A549 (cell line): ENCODE results near the gene IGFL2. TPM values are rescaled to one million over a fixed set of nuclear protein-coding genes. Genes with fewer than 3 reads are reported as not detected.
"Not testable (repeated sequence)": the region's sequence is repeated elsewhere in the genome, so short reads cannot be mapped to it uniquely, and the experiment has no call there.

ENCODE experiments used
- ATAC-seq, 2 experiments: fragments of 200-7000 bp in 1 of 2; fragments of >200 bp in 1 of 2; cut with Nextera tagmentation in 1 of 2; cut with Tn5 transposase in 1 of 2; 3 replicates each; pipeline versions ENCODE4 v1.8.0 to v1.9.1; 2018 to 2020; ENCODE audit warnings: mild to moderate bottlenecking in 1 of 2, moderate library complexity in 1 of 2
- CTCF ChIA-PET: fragments of 300-600 bp; sonication (Branson Sonifier 250); formaldehyde crosslinking; extraction: SDS; loops from one replicate; lab custom pipeline; 2021; ENCODE audit warnings: antibody characterized with exemption, inconsistent platforms; lab: Yijun Ruan, JAX
- POLR2A ChIA-PET: fragments of 350-600 bp; formaldehyde crosslinking; extraction: SDS; loops from one replicate; lab custom pipeline; 2021; ENCODE audit warnings: antibody characterized with exemption, inconsistent platforms; lab: Yijun Ruan, JAX
- DNase-seq, 2 experiments: peaks; one replicate each; pipeline versions ENCODE4 v3.0.0 to v3.0.0-alpha.2; 2011 to 2016; ENCODE audit warnings: low read depth in 1 of 2, low spot score in 1 of 2
- FAIRE-seq: peaks from 2 replicates; lab custom pipeline; 2011; peaks lifted over from hg19 to GRCh38; lab: Jason Lieb, UNC
- H3K27ac ChIP-seq, 2 experiments: fragments of >200 bp; sonication (Bioruptor Twin); formaldehyde crosslinking; 3 replicates each; pipeline ENCODE4 v1.5.1; 2016 to 2017
- H3K4me1 ChIP-seq: fragments of >200 bp; sonication (Bioruptor Twin); formaldehyde crosslinking; 3 replicates; pipeline ENCODE4 v1.6.1; 2016
- H3K4me2 ChIP-seq: fragments of >200 bp; sonication (Bioruptor Twin); formaldehyde crosslinking; 3 replicates; pipeline ENCODE4 v1.6.1; 2016
- H3K4me3 ChIP-seq: fragments of >200 bp; sonication (Bioruptor Twin); formaldehyde crosslinking; 3 replicates; pipeline ENCODE4 v1.5.1; 2016
- H3K9me3 ChIP-seq: fragments of >200 bp; sonication (Bioruptor Twin); formaldehyde crosslinking; 3 replicates; pipeline ENCODE4 v1.6.1; 2016
- BCL3 ChIP-seq: fragments of >200 bp; sonication (Bioruptor Twin); formaldehyde crosslinking; IDR thresholded peaks from 3 replicates; pipeline ENCODE4 v1.6.1; 2016
- CEBPB ChIP-seq, 2 experiments: fragments of >200 bp in 1 of 2; sonication (Bioruptor Twin) in 1 of 2; formaldehyde crosslinking in 1 of 2; IDR thresholded peaks; 2 replicates each; pipeline ENCODE4 v1.6.1; 2012 to 2016
- CTCF ChIP-seq: fragments of >200 bp; sonication (Bioruptor Twin); formaldehyde crosslinking; IDR thresholded peaks from 3 replicates; pipeline ENCODE4 v1.5.1; 2016
- EP300 ChIP-seq, 2 experiments: fragments of >200 bp; sonication (Bioruptor Twin); formaldehyde crosslinking; IDR thresholded peaks; 2 replicates in 1 of 2; 3 replicates in 1 of 2; pipeline ENCODE4 v1.6.1; 2016 to 2017
- FOSB ChIP-seq: fragments of 250-450 bp; sonication (Bioruptor Pico); IDR thresholded peaks from 2 replicates; pipeline ENCODE4 v1.5.0; 2020; ENCODE audit warnings: mild to moderate bottlenecking, moderate library complexity
- GATA3 ChIP-seq: IDR thresholded peaks from 2 replicates; pipeline ENCODE4 v1.6.1; 2012; ENCODE audit warnings: borderline replicate concordance
- HMGXB4 ChIP-seq: fragments of 250-450 bp; sonication (Bioruptor Pico); IDR thresholded peaks from 2 replicates; pipeline ENCODE4 v1.5.0; 2021; ENCODE audit warnings: mild to moderate bottlenecking, moderate library complexity, borderline replicate concordance
- KDM5A ChIP-seq: fragments of 200-600 bp; sonication (generic); IDR thresholded peaks from 2 replicates; pipeline ENCODE4 v1.6.1; 2016; ENCODE audit warnings: antibody characterized with exemption, mild to moderate bottlenecking
- MAX ChIP-seq: IDR thresholded peaks from 2 replicates; pipeline ENCODE4 v1.6.1; 2012
- MYC ChIP-seq: IDR thresholded peaks from 2 replicates; pipeline ENCODE4 v1.6.1; 2012; ENCODE audit warnings: mild to moderate bottlenecking, inconsistent platforms, low read length, improper control_type of control experiment, borderline replicate concordance
- REST ChIP-seq: fragments of 200-600 bp; sonication (generic); IDR thresholded peaks from 2 replicates; pipeline ENCODE4 v1.6.1; 2016; ENCODE audit warnings: antibody characterized with exemption, mild to moderate bottlenecking, moderate library complexity
- RNF2 ChIP-seq: fragments of 200-600 bp; sonication (generic); IDR thresholded peaks from 2 replicates; pipeline ENCODE4 v1.6.1; 2016; ENCODE audit warnings: low read depth, mild to moderate bottlenecking, antibody characterized with exemption, moderate library complexity, borderline replicate concordance
- ZC3H11A ChIP-seq: fragments of 450-650 bp; IDR thresholded peaks from 2 replicates; pipeline ENCODE4 v1.6.1; 2014; ENCODE audit warnings: antibody characterized with exemption, mild to moderate bottlenecking
- ZFP36 ChIP-seq: fragments of 450-650 bp; IDR thresholded peaks from 2 replicates; pipeline ENCODE4 v1.6.1; 2014; ENCODE audit warnings: borderline replicate concordance; ENCODE audit not compliant: partially characterized antibody
- WGBS: methylation state at CpG from one replicate; pipeline ENCODE4 v1.1.6; 2017; ENCODE audit errors: missing lambda C conversion rate; 5-methylcytosine and 5-hydroxymethylcytosine counted together
- polyA plus RNA-seq, 4 experiments: library from polyadenylated mRNA; depleted of rRNA in 3 of 4; stranded (reverse); fragments of >200 nt; fragmentation: RNase III in 1 of 4; extraction: RNeasy Plus Mini Kit Qiagen cat#74134 plus additional on column Dnase treatment in 1 of 4; gene quantifications; 2 replicates in 3 of 4; 3 replicates in 1 of 4; pipeline ENCODE4 v1.2.3, GENCODE V29; 2011 to 2017

IGFL2 gene
- polyA plus RNA-seq, 2 of the 4 experiments (the other 2 are of a cell fraction), result 0.78 to 1.1 TPM

GRCh38 chr19:46206682-46207081 is 58.6 kb downstream of the IGFL2 start:
- FAIRE-seq, result no peak
- DNase-seq, result no peak
- H3K4me2 ChIP-seq, result peak overlapping the region; percentile 21
- peak overlapping the region; percentile 64 to 80 for H3K27ac ChIP-seq
- CTCF ChIA-PET, result interaction anchor here (1.0 to 9.2 kb wide), 12 partner anchors 12 to 130 kb away, joined by 3 to 63 read pairs (median 6); no protein-coding TSS in a partner anchor
- H3K4me1 ChIP-seq, result peaks cover 83% of the 10 kb centered on the region
- POLR2A ChIA-PET, result no interaction called here
- WGBS, result 74% methylated on average over 3 of the region's 3 CpGs
- TF ChIP-seq BCL3 (no peak), CEBPB (IDR thresholded peaks at IDR 0.05) (no peak), GATA3 (no peak), HMGXB4 (CRISPR knock-in tag) (no peak), MYC (no peak), ZFP36 (no peak), FOSB (CRISPR knock-in tag) (no peak), MAX (no peak), CTCF (no peak), KDM5A (no peak), ZC3H11A (no peak), EP300 (IDR thresholded peaks at IDR 0.05) (no peak), REST (no peak), RNF2 (no peak)
- H3K9me3 ChIP-seq, result peaks cover 8% of the 10 kb centered on the region; the same call in 2 of the 3 replicates
- no peak overlapping the region for H3K4me3 ChIP-seq
- no peak for ATAC-seq

- POLR2A ChIA-PET, result interaction anchor here (0.7 kb wide), 1 partner anchor 13 kb away, joined by 3 read pairs; no protein-coding TSS in a partner anchor
- DNase-seq, H3K9me3 ChIP-seq, H3K4me3 ChIP-seq, H3K4me2 ChIP-seq: not testable (repeated sequence)
- Histone ChIP-seq H3K27ac (peak overlapping the region; percentile 71 to 80; a peak in 5 of 6 replicates), H3K4me1 (peaks cover 83% of the 10 kb centered on the region)
- ATAC-seq (peak in 1 of 2 experiments; percentile 33; a peak in 1 of 6 replicates), FAIRE-seq (peak; percentile 98)
- CTCF ChIA-PET, result interaction anchor here (0.9 to 9.2 kb wide), 7 partner anchors 13 to 131 kb away, joined by 3 to 63 read pairs (median 5); no protein-coding TSS in a partner anchor
- WGBS, result 86% methylated on average over 5 of the region's 8 CpGs
These were observed 59.8 kb downstream of the IGFL2 start for GRCh38 chr19:46207858-46208257.
